HEK293T (cell line): ENCODE measurements around the gene OPA1.

ENCODE experiments used
- CTCF ChIA-PET: fragments of 350-600 bp; formaldehyde crosslinking; extraction: SDS; loops from one replicate; lab custom pipeline; 2021; ENCODE audit warnings: antibody characterized with exemption, inconsistent platforms; lab: Yijun Ruan, JAX
- POLR2A ChIA-PET: fragments of 350-600 bp; formaldehyde crosslinking; extraction: SDS; loops from one replicate; lab custom pipeline; 2020; ENCODE audit warnings: antibody characterized with exemption, inconsistent platforms; lab: Yijun Ruan, JAX
- DNase-seq: peaks from one replicate; pipeline ENCODE4 v3.0.0; 2012; ENCODE audit warnings: mixed read lengths; ENCODE audit errors: extremely low spot score
- ARNT ChIP-seq: fragments of 450-650 bp; IDR thresholded peaks from 2 replicates; pipeline ENCODE4 v1.6.1; 2017; ENCODE audit warnings: mild to moderate bottlenecking
- BHLHE40 ChIP-seq: fragments of 450-650 bp; IDR thresholded peaks from 2 replicates; pipeline ENCODE4 v1.6.1; 2016; ENCODE audit warnings: mild to moderate bottlenecking, moderate library complexity, borderline replicate concordance
- CTBP1 ChIP-seq: fragments of 450-650 bp; IDR thresholded peaks from 2 replicates; pipeline ENCODE4 v1.6.1; 2016; ENCODE audit warnings: borderline replicate concordance
- ELF4 ChIP-seq: fragments of 450-650 bp; IDR thresholded peaks from 2 replicates; pipeline ENCODE4 v1.6.1; 2017; ENCODE audit warnings: antibody characterized with exemption
- FOXA1 ChIP-seq: fragments of 450-650 bp; IDR thresholded peaks from 2 replicates; pipeline ENCODE4 v1.6.1; 2016; ENCODE audit warnings: mild to moderate bottlenecking
- FOXK2 ChIP-seq: fragments of 450-650 bp; IDR thresholded peaks from 2 replicates; pipeline ENCODE4 v1.6.1; 2016; ENCODE audit warnings: mild to moderate bottlenecking
- FOXM1 ChIP-seq: fragments of 450-650 bp; IDR thresholded peaks from 2 replicates; pipeline ENCODE4 v1.6.1; 2017; ENCODE audit warnings: mild to moderate bottlenecking, borderline replicate concordance
- HDGF ChIP-seq: fragments of 450-650 bp; IDR thresholded peaks from 2 replicates; pipeline ENCODE4 v1.6.1; 2017; ENCODE audit warnings: antibody characterized with exemption, borderline replicate concordance
- L3MBTL2 ChIP-seq: fragments of 450-650 bp; conservative IDR thresholded peaks from 2 replicates; pipeline ENCODE4 v1.6.1; 2016; ENCODE audit warnings: mild to moderate bottlenecking
- LEF1 ChIP-seq: fragments of 450-650 bp; IDR thresholded peaks from 2 replicates; pipeline ENCODE4 v1.6.1; 2017; ENCODE audit warnings: mild to moderate bottlenecking, borderline replicate concordance
- NFRKB ChIP-seq: fragments of 450-650 bp; IDR thresholded peaks from 2 replicates; pipeline ENCODE4 v1.6.1; 2016; ENCODE audit warnings: mild to moderate bottlenecking, moderate library complexity
- PKNOX1 ChIP-seq: fragments of 450-650 bp; IDR thresholded peaks from 2 replicates; pipeline ENCODE4 v1.6.1; 2016
- SP1 ChIP-seq: fragments of 450-650 bp; IDR thresholded peaks from 2 replicates; pipeline ENCODE4 v1.6.1; 2017
- SUZ12 ChIP-seq: fragments of 450-650 bp; IDR thresholded peaks from 2 replicates; pipeline ENCODE4 v1.6.1; 2016; ENCODE audit warnings: mild to moderate bottlenecking
- TARDBP ChIP-seq: fragments of 450-650 bp; IDR thresholded peaks from 2 replicates; pipeline ENCODE4 v1.6.1; 2016
- ZNF384 ChIP-seq: fragments of 450-650 bp; IDR thresholded peaks from 2 replicates; pipeline ENCODE4 v1.6.1; 2016

OPA1 gene

GRCh38 chr3:193614430-193614829 is 21.4 kb downstream of the OPA1 start:
- no peak for DNase-seq
- TF ChIP-seq BHLHE40 (no peak), NFRKB (no peak), HDGF (no peak), LEF1 (no peak)
- CTCF ChIA-PET: no interaction called here
- POLR2A ChIA-PET: no interaction called here

GRCh38 chr3:193617628-193618027 is 24.6 kb downstream of the OPA1 start:
- no peak for DNase-seq
- CTCF ChIA-PET: no interaction called here

GRCh38 chr3:193620057-193620456 is 27.0 kb downstream of the OPA1 start:
- POLR2A ChIA-PET: no interaction called here
- DNase-seq: no peak
- TF ChIP-seq PKNOX1 (no peak), FOXA1 (no peak), LEF1 (no peak), SUZ12 (no peak), FOXM1 (no peak), HDGF (no peak), BHLHE40 (no peak), FOXK2 (no peak), L3MBTL2 (no peak)
- CTCF ChIA-PET: no interaction called here

More at GRCh38 chr3:193617628-193618027, 24.6 kb downstream of the OPA1 start:
- POLR2A ChIA-PET: no interaction called here
- no peak for TF ChIP-seq SUZ12
- no peak for TF ChIP-seq LEF1
- TF ChIP-seq ARNT: no peak
- no peak for TF ChIP-seq CTBP1
- TF ChIP-seq BHLHE40: no peak
- TF ChIP-seq ELF4: no peak
- no peak for TF ChIP-seq HDGF
- TF ChIP-seq NFRKB: no peak
- no peak for TF ChIP-seq FOXA1
- no peak for TF ChIP-seq ZNF384
- no peak for TF ChIP-seq TARDBP
- no peak for TF ChIP-seq PKNOX1
- no peak for TF ChIP-seq L3MBTL2
- TF ChIP-seq FOXK2: no peak
- TF ChIP-seq FOXM1: no peak
- no peak for TF ChIP-seq SP1

GRCh38 chr3:193620650-193621049 is 27.6 kb downstream of the OPA1 start:
- DNase-seq: no peak
- no peak for TF ChIP-seq ARNT
- no peak for TF ChIP-seq TARDBP
- TF ChIP-seq ZNF384: no peak
- no peak for TF ChIP-seq BHLHE40
- no peak for TF ChIP-seq LEF1
- TF ChIP-seq CTBP1: no peak
- no peak for TF ChIP-seq FOXA1
- no peak for TF ChIP-seq ELF4
- TF ChIP-seq FOXK2: no peak
- TF ChIP-seq SUZ12: no peak
- no peak for TF ChIP-seq NFRKB
- TF ChIP-seq HDGF: no peak
- no peak for TF ChIP-seq SP1
- no peak for TF ChIP-seq L3MBTL2
- TF ChIP-seq PKNOX1: no peak
- TF ChIP-seq FOXM1: no peak
- ChIA-PET CTCF (no interaction called here), POLR2A (no interaction called here)

- TF ChIP-seq CTBP1: no peak
- no peak for TF ChIP-seq ARNT
- no peak for TF ChIP-seq ELF4
- no peak for TF ChIP-seq FOXM1
- no peak for TF ChIP-seq PKNOX1
- DNase-seq: no peak
- ChIA-PET CTCF (no interaction called here), POLR2A (no interaction called here)
Observed at GRCh38 chr3:193621127-193621526, 28.1 kb downstream of the OPA1 start.

GRCh38 chr3:193630005-193630404 is 37.0 kb downstream of the OPA1 start:
- POLR2A ChIA-PET: no interaction called here
- DNase-seq: no peak
- CTCF ChIA-PET: no interaction called here
- TF ChIP-seq L3MBTL2: no peak
- no peak for TF ChIP-seq ARNT
- TF ChIP-seq ELF4: no peak
- TF ChIP-seq LEF1: no peak
- no peak for TF ChIP-seq FOXK2
- TF ChIP-seq ZNF384: no peak
- no peak for TF ChIP-seq HDGF
- no peak for TF ChIP-seq TARDBP
- no peak for TF ChIP-seq BHLHE40
